Hypothalamus (tissue), 51 donors: ENCODE measurements around the gene LRRC8E.

Experiments
- DNase-seq, 51 donors: peaks; one replicate each; lab custom pipeline; 2025; lab: John Stamatoyannopoulos, UW

LRRC8E gene

GRCh38 chr19:7865262-7865911, 22.9 kb upstream of the LRRC8E start:
- no peak for DNase-seq

- no peak for DNase-seq
Measured at GRCh38 chr19:7866399-7867091, 21.8 kb upstream of the LRRC8E start.

- DNase-seq = no peak
Measured at GRCh38 chr19:7867092-7867844, 21.0 kb upstream of the LRRC8E start.

GRCh38 chr19:7868326-7868670, 20.0 kb upstream of the LRRC8E start:
- DNase-seq = no peak

- DNase-seq = peak in 29 of 51 donors; percentile 15 to 71 (median 50)
Measured at GRCh38 chr19:7868671-7869452, 19.4 kb upstream of the LRRC8E start.

- DNase-seq = peak in 24 of 51 donors; percentile 17 to 71 (median 51)
Measured at GRCh38 chr19:7869453-7869909, 18.8 kb upstream of the LRRC8E start.

- peak in 10 of 51 donors; percentile 15 to 69 (median 42) for DNase-seq
Measured at GRCh38 chr19:7869910-7870511, 18.3 kb upstream of the LRRC8E start.

GRCh38 chr19:7870571-7871436, 17.5 kb upstream of the LRRC8E start:
- peak in 21 of 51 donors; percentile 16 to 64 (median 39) for DNase-seq

- peak in 38 of 51 donors; percentile 9 to 77 (median 44) for DNase-seq
Measured at GRCh38 chr19:7871437-7872305, 16.6 kb upstream of the LRRC8E start.

- no peak for DNase-seq
Measured at GRCh38 chr19:7872306-7873204, 15.8 kb upstream of the LRRC8E start.

- peak in 2 of 51 donors; percentile 21 to 28 for DNase-seq
Measured at GRCh38 chr19:7873304-7874075, 14.8 kb upstream of the LRRC8E start.

GRCh38 chr19:7874076-7874896, 14.0 kb upstream of the LRRC8E start, which contains the start of gene PRR36:
Gene PRR36, minus strand, starts transcription at chr19:7874390. Its CDS starts 701 bp downstream, at chr19:7873689.
- peak in 37 of 51 donors; percentile 7 to 75 (median 47) for DNase-seq

GRCh38 chr19:7874897-7875273, 13.4 kb upstream of the LRRC8E start:
- DNase-seq = no peak

GRCh38 chr19:7877249-7877836, 11.0 kb upstream of the LRRC8E start:
- DNase-seq = no peak
